Measurements from ENCODE around the gene FAM83D. TPM values are rescaled to one million over a fixed set of nuclear protein-coding genes. Genes with fewer than 3 reads are reported as not detected.

Gene FAM83D, protein sequence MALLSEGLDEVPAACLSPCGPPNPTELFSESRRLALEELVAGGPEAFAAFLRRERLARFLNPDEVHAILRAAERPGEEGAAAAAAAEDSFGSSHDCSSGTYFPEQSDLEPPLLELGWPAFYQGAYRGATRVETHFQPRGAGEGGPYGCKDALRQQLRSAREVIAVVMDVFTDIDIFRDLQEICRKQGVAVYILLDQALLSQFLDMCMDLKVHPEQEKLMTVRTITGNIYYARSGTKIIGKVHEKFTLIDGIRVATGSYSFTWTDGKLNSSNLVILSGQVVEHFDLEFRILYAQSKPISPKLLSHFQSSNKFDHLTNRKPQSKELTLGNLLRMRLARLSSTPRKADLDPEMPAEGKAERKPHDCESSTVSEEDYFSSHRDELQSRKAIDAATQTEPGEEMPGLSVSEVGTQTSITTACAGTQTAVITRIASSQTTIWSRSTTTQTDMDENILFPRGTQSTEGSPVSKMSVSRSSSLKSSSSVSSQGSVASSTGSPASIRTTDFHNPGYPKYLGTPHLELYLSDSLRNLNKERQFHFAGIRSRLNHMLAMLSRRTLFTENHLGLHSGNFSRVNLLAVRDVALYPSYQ
- total RNA-seq (1 to 10 TPM in 2 of 9 donors, under 1 TPM in 7; 0.11 to 4.7 (median 0.56) TPM), polyA plus RNA-seq (1 to 10 TPM in 1 of 2 donors, not detected in 1; 1.3 TPM)
- long read RNA-seq, donor 1, result 0 reads
- long read RNA-seq, donor 2, result 0 reads
- long read RNA-seq, donor 3, transcript FAM83D-201 (4 exons, 2,475 nt), result major isoform, 11 of 11 reads
- long read RNA-seq, donor 3, partial matches to known transcripts, result 0 of 11 reads
- long read RNA-seq, donor 3, other reads (novel, unspliced or antisense), result 0 of 11 reads

DNA sequence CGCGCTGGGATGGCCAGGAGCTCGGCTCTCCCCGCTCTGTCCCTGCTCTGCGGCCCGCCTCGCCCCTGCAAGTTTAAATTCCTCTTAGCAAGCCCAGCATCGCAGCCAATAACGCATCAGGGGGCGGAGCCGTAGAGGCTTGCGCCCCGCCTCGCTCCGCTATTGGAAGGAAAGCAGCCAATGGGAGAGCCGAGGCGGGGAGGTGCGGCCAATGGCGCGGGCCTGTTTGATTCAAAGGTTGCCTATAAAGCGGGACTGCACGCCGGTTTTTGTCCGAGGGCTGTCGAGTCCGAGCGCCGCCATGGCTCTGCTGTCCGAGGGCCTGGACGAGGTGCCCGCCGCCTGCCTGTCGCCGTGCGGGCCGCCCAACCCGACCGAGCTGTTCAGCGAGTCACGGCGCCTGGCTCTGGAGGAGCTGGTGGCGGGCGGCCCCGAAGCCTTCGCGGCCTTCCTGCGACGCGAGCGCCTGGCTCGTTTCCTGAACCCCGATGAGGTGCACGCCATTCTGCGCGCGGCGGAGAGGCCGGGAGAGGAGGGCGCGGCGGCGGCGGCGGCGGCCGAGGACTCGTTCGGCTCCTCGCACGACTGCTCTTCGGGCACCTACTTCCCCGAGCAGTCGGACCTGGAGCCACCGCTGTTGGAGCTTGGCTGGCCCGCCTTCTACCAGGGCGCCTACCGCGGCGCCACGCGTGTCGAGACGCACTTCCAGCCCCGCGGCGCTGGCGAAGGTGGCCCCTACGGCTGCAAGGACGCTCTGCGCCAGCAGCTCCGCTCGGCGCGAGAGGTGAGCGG, at the start of gene FAM83D:
Gene FAM83D (plus strand): TSS at position 276 of the 792 bp plus-strand sequence. CDS start 26 bp downstream, at position 302.
- Histone ChIP-seq H3K27ac (peak within 1 kb of the TSS in 2 of 12 donors; percentile 15 to 81), H3K36me3 (peaks cover 0 to 4% (median 0%) of the 10 kb centered on the region in 9 donors), H3K4me3 (peak within 1 kb of the TSS; percentile 22 to 76 (median 58)), H3K9me3 (no peaks in the 10 kb centered on the region), H3K27me3 (no peaks in the 10 kb centered on the region), H3K4me1 (peaks cover 5 to 35% (median 10%) of the 10 kb centered on the region in 12 donors)
- ATAC-seq (peak; percentile 97 to 98 (median 98)), DNase-seq (peak; percentile 91 to 96 (median 96))
- TF ChIP-seq, protein P1, sequence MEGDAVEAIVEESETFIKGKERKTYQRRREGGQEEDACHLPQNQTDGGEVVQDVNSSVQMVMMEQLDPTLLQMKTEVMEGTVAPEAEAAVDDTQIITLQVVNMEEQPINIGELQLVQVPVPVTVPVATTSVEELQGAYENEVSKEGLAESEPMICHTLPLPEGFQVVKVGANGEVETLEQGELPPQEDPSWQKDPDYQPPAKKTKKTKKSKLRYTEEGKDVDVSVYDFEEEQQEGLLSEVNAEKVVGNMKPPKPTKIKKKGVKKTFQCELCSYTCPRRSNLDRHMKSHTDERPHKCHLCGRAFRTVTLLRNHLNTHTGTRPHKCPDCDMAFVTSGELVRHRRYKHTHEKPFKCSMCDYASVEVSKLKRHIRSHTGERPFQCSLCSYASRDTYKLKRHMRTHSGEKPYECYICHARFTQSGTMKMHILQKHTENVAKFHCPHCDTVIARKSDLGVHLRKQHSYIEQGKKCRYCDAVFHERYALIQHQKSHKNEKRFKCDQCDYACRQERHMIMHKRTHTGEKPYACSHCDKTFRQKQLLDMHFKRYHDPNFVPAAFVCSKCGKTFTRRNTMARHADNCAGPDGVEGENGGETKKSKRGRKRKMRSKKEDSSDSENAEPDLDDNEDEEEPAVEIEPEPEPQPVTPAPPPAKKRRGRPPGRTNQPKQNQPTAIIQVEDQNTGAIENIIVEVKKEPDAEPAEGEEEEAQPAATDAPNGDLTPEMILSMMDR (IDR thresholded peaks at IDR 0.05), result peak in 6 of 12 donors; percentile 10 to 94 (median 82)
- TF ChIP-seq POLR2A (IDR thresholded peaks at IDR 0.05), result peak in 1 of 2 donors; percentile 65
- intact Hi-C loops (cut with DNase I), result loop anchor here (1.0 to 5.0 kb wide), 6 partner anchors 36 to 122 kb away; partner anchors contain the start of gene DHX35 (in 4 of the 10)
- 0 to 1% (median 0%) methylated on average over 17 to 95 of the region's 95 CpGs for WGBS, 4 donors

DNA sequence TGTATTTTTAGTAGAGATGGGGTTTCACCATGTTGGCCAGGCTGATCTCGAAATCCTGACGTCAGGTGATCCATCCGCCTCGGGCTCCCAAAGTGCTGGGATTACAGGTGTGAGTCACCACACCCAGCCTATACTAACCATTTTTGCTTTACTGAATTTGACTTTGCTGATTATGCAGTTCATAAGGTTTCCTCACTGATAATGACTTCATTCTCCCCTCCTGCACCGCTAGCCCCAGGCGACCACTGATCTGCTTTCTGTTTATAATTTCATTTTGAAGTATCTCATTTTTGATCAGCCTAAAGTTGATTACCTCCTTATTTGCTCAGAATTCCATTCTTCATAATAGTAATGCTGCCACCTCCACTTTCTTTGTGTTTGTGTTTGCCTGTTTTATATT, 48.7 kb upstream of the FAM83D start:
- Histone ChIP-seq H3K9me3 (no peaks in the 10 kb centered on the region), H3K4me3 (no peak overlapping the region), H3K36me3 (no peaks in the 10 kb centered on the region), H3K27me3 (peaks cover 0 to 48% (median 3%) of the 10 kb centered on the region in 9 donors), H3K27ac (no peak overlapping the region), H3K4me1 (peaks cover 0 to 53% (median 24%) of the 10 kb centered on the region in 12 donors)
- intact Hi-C loops (cut with DNase I), result loop anchor here in 4 of 10 donors (5.0 to 10.0 kb wide), 5 partner anchors 50 to 80 kb away; partner anchors contain the start of gene PPP1R16B (in 2 of the 4)
- ATAC-seq (no peak), DNase-seq (no peak)
- 92 to 95% (median 94%) methylated on average over 6 of the region's 6 CpGs for WGBS, 4 donors
- TF ChIP-seq, protein P1 (IDR thresholded peaks at IDR 0.05), result no peak
- TF ChIP-seq POLR2A (IDR thresholded peaks at IDR 0.05), result no peak

DNA sequence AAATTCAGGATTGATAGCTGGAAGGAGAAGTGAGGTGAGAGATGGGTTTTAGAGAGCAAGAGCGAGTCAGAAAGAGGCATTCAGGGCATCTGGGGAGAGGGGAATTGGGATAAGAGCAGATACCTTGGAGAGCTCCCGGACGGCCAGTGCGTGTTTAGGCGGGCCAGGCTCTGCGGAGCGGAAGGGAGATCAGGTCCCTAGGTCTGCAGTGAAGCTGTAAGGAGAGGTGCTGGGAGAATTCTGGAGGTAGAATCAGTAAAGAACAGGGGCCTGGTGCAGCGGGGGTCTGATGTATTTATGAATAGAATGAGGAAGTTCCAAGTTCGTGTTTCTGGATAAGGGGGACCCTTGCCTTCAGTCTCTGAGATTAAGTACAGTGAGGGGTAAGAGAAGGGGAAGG, 47.4 kb upstream of the FAM83D start:
- Histone ChIP-seq H3K9me3 (no peaks in the 10 kb centered on the region), H3K4me1 (peaks cover 0 to 59% (median 28%) of the 10 kb centered on the region in 12 donors), H3K4me3 (no peak overlapping the region), H3K27me3 (peaks cover 0 to 44% (median 0%) of the 10 kb centered on the region in 9 donors), H3K27ac (no peak overlapping the region), H3K36me3 (no peaks in the 10 kb centered on the region)
- intact Hi-C loops (cut with DNase I), result loop anchor here in 4 of 10 donors (5.0 to 10.0 kb wide), 5 partner anchors 52 to 82 kb away; partner anchors contain the start of gene PPP1R16B (in 2 of the 4)
- WGBS, 4 donors, result 28 to 33% (median 30%) methylated on average over 9 of the region's 9 CpGs
- no peak for TF ChIP-seq POLR2A (IDR thresholded peaks at IDR 0.05)
- TF ChIP-seq, protein P1 (IDR thresholded peaks at IDR 0.05), result no peak
- ATAC-seq (no peak), DNase-seq (no peak)

Data from heart left ventricle (tissue), 16 donors.